Mesenchymal stem cell (in vitro differentiated cells and primary cell): ENCODE data around the gene TRAF3.

Experiments used
- DNase-seq: peaks from one replicate; pipeline ENCODE4 v3.0.0-alpha.2; 2013
- H2AFZ ChIP-seq: one replicate; pipeline ENCODE4 v1.6.1; 2013; ENCODE audit warnings: low read depth, mild to moderate bottlenecking, control low read depth, inconsistent platforms, low read length, moderate library complexity
- H2AK5ac ChIP-seq: 2 replicates; pipeline ENCODE4 v1.6.1; 2013; ENCODE audit warnings: low read length, moderate library complexity, mild to moderate bottlenecking, inconsistent platforms; ENCODE audit not compliant: severe bottlenecking
- H2BK120ac ChIP-seq: one replicate; pipeline ENCODE4 v1.6.1; 2013; ENCODE audit warnings: low read depth, mild to moderate bottlenecking, inconsistent platforms, low read length, moderate library complexity
- H2BK12ac ChIP-seq, 2 experiments: one replicate each; pipeline ENCODE4 v1.6.1; 2013; ENCODE audit warnings: inconsistent platforms in 2 of 2, low read length in 2 of 2, mild to moderate bottlenecking in 2 of 2, moderate library complexity in 2 of 2, control low read depth in 1 of 2
- H2BK15ac ChIP-seq: one replicate; pipeline ENCODE4 v1.6.1; 2013; ENCODE audit warnings: mild to moderate bottlenecking, low read depth, inconsistent platforms; ENCODE audit not compliant: poor library complexity, severe bottlenecking
- H2BK5ac ChIP-seq: 2 replicates; pipeline ENCODE4 v1.6.1; 2013; ENCODE audit warnings: low read depth, mild to moderate bottlenecking, low read length, control low read depth, inconsistent platforms; ENCODE audit not compliant: poor library complexity, severe bottlenecking
- H3K14ac ChIP-seq, 2 experiments: one replicate each; pipeline ENCODE4 v1.6.1; 2013; ENCODE audit warnings: inconsistent platforms in 2 of 2, low read length in 2 of 2, control low read depth in 1 of 2, mild to moderate bottlenecking in 1 of 2, moderate library complexity in 1 of 2
- H3K18ac ChIP-seq, 2 experiments: one replicate each; pipeline ENCODE4 v1.6.1; 2013; ENCODE audit warnings: inconsistent platforms in 2 of 2, low read length in 2 of 2, control low read depth in 1 of 2, low read depth in 1 of 2, mild to moderate bottlenecking in 1 of 2
- H3K23ac ChIP-seq, 2 experiments: one replicate each; pipeline ENCODE4 v1.6.1; 2013; ENCODE audit warnings: inconsistent platforms in 2 of 2, low read length in 2 of 2, mild to moderate bottlenecking in 2 of 2, moderate library complexity in 2 of 2, control low read depth in 1 of 2
- H3K27ac ChIP-seq: 2 replicates; pipeline ENCODE4 v1.5.1; 2013; ENCODE audit warnings: mild to moderate bottlenecking, moderate library complexity, low read length, control low read depth, inconsistent platforms; ENCODE audit not compliant: poor library complexity, severe bottlenecking
- H3K27me3 ChIP-seq, 2 experiments: 2 replicates each; pipeline versions ENCODE4 v1.6.1 to v1.7.0; 2013; ENCODE audit warnings: low read length in 2 of 2, mild to moderate bottlenecking in 2 of 2, moderate library complexity in 2 of 2, control low read depth in 1 of 2, inconsistent platforms in 1 of 2; ENCODE audit not compliant: control insufficient read depth in 1 of 2, insufficient read depth in 1 of 2
- H3K36me3 ChIP-seq, 2 experiments: 2 replicates each; pipeline versions ENCODE4 v1.6.1 to v1.7.0; 2013; ENCODE audit warnings: low read length in 2 of 2, control low read depth in 1 of 2, inconsistent platforms in 1 of 2, low read depth in 1 of 2, mild to moderate bottlenecking in 1 of 2; ENCODE audit not compliant: insufficient read depth in 2 of 2, control insufficient read depth in 1 of 2
- H3K4ac ChIP-seq, 2 experiments: one replicate each; pipeline ENCODE4 v1.6.1; 2013; ENCODE audit warnings: inconsistent platforms in 2 of 2, low read length in 2 of 2, mild to moderate bottlenecking in 2 of 2, moderate library complexity in 2 of 2, control low read depth in 1 of 2, low read depth in 1 of 2
- H3K4me1 ChIP-seq: 2 replicates; pipeline ENCODE4 v1.6.1; 2013; ENCODE audit warnings: low read depth, low read length, control low read depth; ENCODE audit not compliant: control insufficient read depth, insufficient read depth
- H3K4me2 ChIP-seq: 2 replicates; pipeline ENCODE4 v1.6.1; 2013; ENCODE audit warnings: low read length, mild to moderate bottlenecking, inconsistent platforms; ENCODE audit not compliant: poor library complexity, severe bottlenecking
- H3K4me3 ChIP-seq, 2 experiments: 2 replicates each; pipeline versions ENCODE4 v1.5.1 to v1.7.0; 2013; ENCODE audit warnings: low read length in 2 of 2, mild to moderate bottlenecking in 2 of 2, control low read depth in 1 of 2, low read depth in 1 of 2; ENCODE audit not compliant: insufficient read depth in 1 of 2
- H3K79me1 ChIP-seq: replicated peaks from 2 replicates; pipeline ENCODE4 v1.6.1; 2013; ENCODE audit warnings: mild to moderate bottlenecking, control low read depth, low read length, inconsistent platforms; ENCODE audit not compliant: poor library complexity, severe bottlenecking
- H3K9ac ChIP-seq: 2 replicates; pipeline ENCODE4 v1.7.0; 2013; ENCODE audit warnings: mild to moderate bottlenecking, low read length, moderate library complexity
- H3K9me3 ChIP-seq: 2 replicates; pipeline ENCODE4 v1.7.0; 2013; ENCODE audit warnings: mild to moderate bottlenecking, low read length; ENCODE audit not compliant: control insufficient read depth
- H4K8ac ChIP-seq: one replicate; pipeline ENCODE4 v1.6.1; 2013; ENCODE audit warnings: inconsistent platforms, mild to moderate bottlenecking, low read length, moderate library complexity
- H4K91ac ChIP-seq: one replicate; pipeline ENCODE4 v1.6.1; 2013; ENCODE audit warnings: mild to moderate bottlenecking, low read length, inconsistent platforms
- WGBS: methylation state at CpG from one replicate; pipeline ENCODE4 v1.1.7; 2013; ENCODE audit warnings: mixed read lengths; 5-methylcytosine and 5-hydroxymethylcytosine counted together

Gene TRAF3

GRCh38 chr14:102937331-102938175, 160.3 kb downstream of the TRAF3 start:
- no peak overlapping the region for H2BK15ac ChIP-seq
- no peak overlapping the region for H2AFZ ChIP-seq
- peaks cover 1% of the 10 kb centered on the region for H3K4me1 ChIP-seq
- peaks cover 76 to 83% of the 10 kb centered on the region in 2 experiments for H3K36me3 ChIP-seq
- H2BK120ac ChIP-seq, result no peak overlapping the region
- no peak for DNase-seq
- no peak overlapping the region for H3K4me3 ChIP-seq
- 98% methylated on average over 19 of the region's 22 CpGs for WGBS
- no peak overlapping the region for H4K91ac ChIP-seq
- H3K14ac ChIP-seq, result no peak overlapping the region
- H2AK5ac ChIP-seq, result no peak overlapping the region
- no peaks in the 10 kb centered on the region for H3K27me3 ChIP-seq
- H2BK12ac ChIP-seq, result no peak overlapping the region
- H3K4me2 ChIP-seq, result no peak overlapping the region
- H2BK5ac ChIP-seq, result no peak overlapping the region
- no peak overlapping the region for H3K27ac ChIP-seq
- peaks cover 22% of the 10 kb centered on the region for H3K79me1 ChIP-seq
- no peak overlapping the region for H4K8ac ChIP-seq
- no peak overlapping the region for H3K9ac ChIP-seq
- H3K4ac ChIP-seq, result no peak overlapping the region
- no peak overlapping the region for H3K18ac ChIP-seq
- no peak overlapping the region for H3K23ac ChIP-seq
- H3K9me3 ChIP-seq, result no peaks in the 10 kb centered on the region

GRCh38 chr14:102938191-102938590, 160.9 kb downstream of the TRAF3 start:
- H3K27ac ChIP-seq, result no peak overlapping the region

GRCh38 chr14:102939329-102939728, 162.1 kb downstream of the TRAF3 start:
- H3K14ac ChIP-seq, result no peak overlapping the region
- peaks cover 24% of the 10 kb centered on the region for H3K79me1 ChIP-seq
- no peak overlapping the region for H3K9ac ChIP-seq
- H3K27me3 ChIP-seq, result no peaks in the 10 kb centered on the region
- H4K8ac ChIP-seq, result no peak overlapping the region
- H3K23ac ChIP-seq, result no peak overlapping the region
- H3K9me3 ChIP-seq, result no peaks in the 10 kb centered on the region
- peaks cover 1% of the 10 kb centered on the region for H3K4me1 ChIP-seq
- no peak overlapping the region for H2BK5ac ChIP-seq
- DNase-seq, result no peak
- no peak overlapping the region for H2AK5ac ChIP-seq
- H3K36me3 ChIP-seq, result peaks cover 77 to 85% of the 10 kb centered on the region in 2 experiments
- no peak overlapping the region for H3K4ac ChIP-seq
- no peak overlapping the region for H3K27ac ChIP-seq
- no peak overlapping the region for H2BK15ac ChIP-seq
- H2BK12ac ChIP-seq, result no peak overlapping the region
- WGBS, result 99% methylated on average over 18 of the region's 18 CpGs
- no peak overlapping the region for H2AFZ ChIP-seq
- no peak overlapping the region for H3K18ac ChIP-seq
- no peak overlapping the region for H3K4me2 ChIP-seq
- H4K91ac ChIP-seq, result no peak overlapping the region
- no peak overlapping the region for H3K4me3 ChIP-seq
- H2BK120ac ChIP-seq, result no peak overlapping the region

More at GRCh38 chr14:102938191-102938590, 160.9 kb downstream of the TRAF3 start:
- no peak overlapping the region for H2BK12ac ChIP-seq
- H3K27me3 ChIP-seq, result no peaks in the 10 kb centered on the region
- H2BK15ac ChIP-seq, result no peak overlapping the region
- H3K9me3 ChIP-seq, result no peaks in the 10 kb centered on the region
- H3K9ac ChIP-seq, result no peak overlapping the region
- no peak overlapping the region for H3K4me2 ChIP-seq
- peaks cover 1% of the 10 kb centered on the region for H3K4me1 ChIP-seq
- H2BK120ac ChIP-seq, result no peak overlapping the region
- no peak for DNase-seq
- no peak overlapping the region for H3K4ac ChIP-seq
- H2AK5ac ChIP-seq, result no peak overlapping the region
- 97% methylated on average over 12 of the region's 12 CpGs for WGBS
- no peak overlapping the region for H3K18ac ChIP-seq
- H3K36me3 ChIP-seq, result peaks cover 75 to 82% of the 10 kb centered on the region in 2 experiments
- no peak overlapping the region for H2AFZ ChIP-seq
- H3K79me1 ChIP-seq, result peaks cover 22% of the 10 kb centered on the region
- no peak overlapping the region for H4K91ac ChIP-seq
- no peak overlapping the region for H2BK5ac ChIP-seq
- no peak overlapping the region for H3K23ac ChIP-seq
- H4K8ac ChIP-seq, result peak overlapping the region; percentile 19
- no peak overlapping the region for H3K14ac ChIP-seq
- H3K4me3 ChIP-seq, result no peak overlapping the region

GRCh38 chr14:102939820-102940561, 162.7 kb downstream of the TRAF3 start:
- Histone ChIP-seq H3K4me1 (peaks cover 1% of the 10 kb centered on the region), H2AK5ac (no peak overlapping the region), H3K4me3 (no peak overlapping the region), H2BK15ac (no peak overlapping the region), H3K23ac (no peak overlapping the region), H3K4ac (no peak overlapping the region), H2BK5ac (no peak overlapping the region), H2BK12ac (no peak overlapping the region), H3K27me3 (no peaks in the 10 kb centered on the region), H3K4me2 (no peak overlapping the region), H3K27ac (no peak overlapping the region), H3K9me3 (no peaks in the 10 kb centered on the region), H4K91ac (no peak overlapping the region), H3K36me3 (peaks cover 81 to 91% of the 10 kb centered on the region in 2 experiments), H3K9ac (no peak overlapping the region), H3K18ac (no peak overlapping the region), H2AFZ (no peak overlapping the region), H3K79me1 (peaks cover 30% of the 10 kb centered on the region), H4K8ac (no peak overlapping the region), H3K14ac (peak overlapping the region in 1 of 2 experiments; percentile 38), H2BK120ac (no peak overlapping the region)
- DNase-seq, result no peak
- 98% methylated on average over 40 of the region's 43 CpGs for WGBS
